ENCODE results near the gene PRIM1. TPM values are rescaled to one million over a fixed set of nuclear protein-coding genes. Genes with fewer than 3 reads are reported as not detected.

Gene PRIM1
- polyA plus RNA-seq, 2 of the 4 experiments (the other 2 are of a cell fraction) = 43.5 to 66.8 TPM

GRCh38 chr12:56720731-56721151 lies 31.4 kb downstream of the PRIM1 start (continued):
- no peak for TF ChIP-seq HOXA7 (CRISPR knock-in tag; IDR thresholded peaks at IDR 0.05)
- no peak for TF ChIP-seq FOSB (CRISPR knock-in tag; IDR thresholded peaks at IDR 0.05)
- TF ChIP-seq ESRRA (IDR thresholded peaks at IDR 0.05; ENCODE audit: borderline replicate concordance, low read length) = no peak
- no peak for TF ChIP-seq CHD4 (IDR thresholded peaks at IDR 0.05; ENCODE audit: borderline replicate concordance)

GRCh38 chr12:56719056-56719455 lies 33.1 kb downstream of the PRIM1 start:
- Histone ChIP-seq H3K27ac (no peak overlapping the region), H3K4me3 (no peak overlapping the region), H3K4me2 (peak overlapping the region; percentile 11; the same call in 2 of the 3 replicates), H3K4me1 (peaks cover 62% of the 10 kb centered on the region), H3K9me3 (no peaks in the 10 kb centered on the region)
- no peak for FAIRE-seq
- no peak for DNase-seq (ENCODE audit: low read depth in 1 of 2, low spot score in 1 of 2)
- POLR2A ChIA-PET = interaction anchor here (1.2 to 4.0 kb wide), 2 partner anchors 9 to 31 kb away, joined by 5 to 27 read pairs; partner anchors contain the start of gene PTGES3
- CTCF ChIA-PET = interaction anchor here (0.6 to 1.5 kb wide), 4 partner anchors 10 to 683 kb away, joined by 3 to 4 read pairs (median 4); no protein-coding TSS in a partner anchor
- TF ChIP-seq FOSL2 (IDR thresholded peaks at IDR 0.05) (no peak), FOSL2 (CRISPR knock-in tag; IDR thresholded peaks at IDR 0.05) (no peak), REST (IDR thresholded peaks at IDR 0.05) (no peak), CEBPB (IDR thresholded peaks at IDR 0.05) (no peak), KDM1A (IDR thresholded peaks at IDR 0.05; ENCODE audit: low read depth) (no peak), ZC3H11A (IDR thresholded peaks at IDR 0.05) (no peak), JUN (IDR thresholded peaks at IDR 0.05) (no peak), PBX3 (IDR thresholded peaks at IDR 0.05) (no peak)
- ATAC-seq = peak in 1 of 2 experiments; percentile 9; a peak in 3 of 6 replicates

- FAIRE-seq = no peak
- ATAC-seq = no peak
- Histone ChIP-seq H3K4me3 (no peak overlapping the region), H3K4me2 (peak overlapping the region; percentile 11; the same call in 1 of the 3 replicates), H3K4me1 (peaks cover 62% of the 10 kb centered on the region), H3K27ac (peak overlapping the region in 1 of 2 experiments; percentile 8; a peak in 1 of 6 replicates), H3K9me3 (no peaks in the 10 kb centered on the region)
- CTCF ChIA-PET = interaction anchor here (0.6 to 1.5 kb wide), 3 partner anchors 10 to 684 kb away, joined by 3 to 4 read pairs (median 4); no protein-coding TSS in a partner anchor
- 84% methylated on average over 3 of the region's 4 CpGs for WGBS (ENCODE audit: missing lambda C conversion rate)
- POLR2A ChIA-PET = interaction anchor here (0.6 to 4.0 kb wide), 3 partner anchors 9 to 402 kb away, joined by 3 to 27 read pairs (median 5); partner anchors contain the start of gene PTGES3
- TF ChIP-seq ZSCAN20 (CRISPR knock-in tag; IDR thresholded peaks at IDR 0.05) (no peak), ELK1 (IDR thresholded peaks at IDR 0.05; ENCODE audit: low read depth, low read length) (no peak), HEYL (CRISPR knock-in tag; IDR thresholded peaks at IDR 0.05) (no peak), NR3C1 (IDR thresholded peaks at IDR 0.05) (no peak), JUN (IDR thresholded peaks at IDR 0.05) (no peak)
- DNase-seq (ENCODE audit: low read depth in 1 of 2, low spot score in 1 of 2) = no peak
Measured at GRCh38 chr12:56718636-56719035, 33.5 kb downstream of the PRIM1 start.

Measured in A549 (cell line).